ENCODE data around the gene NAXE.
"Not testable (repeated sequence)": the region's sequence is repeated elsewhere in the genome, so short reads cannot be mapped to it uniquely, and the experiment has no call there.

NAXE gene

GRCh38 chr1:156623946-156624813 lies 32.6 kb downstream of the NAXE start:
- peak in 1 of 3 experiments; percentile 45 for DNase-seq (ENCODE audit: low read depth in 3 of 3)

- DNase-seq (ENCODE audit: low read depth in 3 of 3), result no peak
Observed at GRCh38 chr1:156624814-156625435, 33.3 kb downstream of the NAXE start.

- peak in 2 of 3 experiments; percentile 45 to 56 for DNase-seq (ENCODE audit: low read depth in 3 of 3)
Observed at GRCh38 chr1:156625436-156626078, 34.0 kb downstream of the NAXE start.

GRCh38 chr1:156626079-156626438 lies 34.5 kb downstream of the NAXE start:
- DNase-seq (ENCODE audit: low read depth in 3 of 3), result no peak

GRCh38 chr1:156627313-156627880 lies 35.8 kb downstream of the NAXE start:
- no peak for DNase-seq (ENCODE audit: low read depth in 3 of 3)

- no peak for DNase-seq (ENCODE audit: low read depth in 3 of 3)
Observed at GRCh38 chr1:156629823-156630449, 38.4 kb downstream of the NAXE start.

- not testable (repeated sequence) for DNase-seq (ENCODE audit: low read depth in 3 of 3)
Observed at GRCh38 chr1:156631152-156631551, 39.6 kb downstream of the NAXE start.

- DNase-seq (ENCODE audit: low read depth in 3 of 3), result no peak
Observed at GRCh38 chr1:156632355-156632754, 40.8 kb downstream of the NAXE start.

- DNase-seq (ENCODE audit: low read depth in 3 of 3), result no peak
Observed at GRCh38 chr1:156638189-156638985, 46.8 kb downstream of the NAXE start.

GRCh38 chr1:156639601-156640101 lies 48.1 kb downstream of the NAXE start:
- no peak for DNase-seq (ENCODE audit: low read depth in 3 of 3)

GRCh38 chr1:156640842-156641706 lies 49.5 kb downstream of the NAXE start:
- DNase-seq (ENCODE audit: low read depth in 3 of 3), result no peak

GRCh38 chr1:156641761-156642264 lies 50.2 kb downstream of the NAXE start, which contains the start of gene BCAN:
BCAN (plus strand) TSS chr1:156642117; CDS start chr1:156646055, 3,938 bp downstream.
- DNase-seq (ENCODE audit: low read depth in 3 of 3), result no peak

GRCh38 chr1:156642265-156643048 lies 50.9 kb downstream of the NAXE start:
- DNase-seq (ENCODE audit: low read depth in 3 of 3), result no peak

GRCh38 chr1:156643049-156643777 lies 51.6 kb downstream of the NAXE start:
- no peak for DNase-seq (ENCODE audit: low read depth in 3 of 3)

GRCh38 chr1:156643778-156644092 lies 52.2 kb downstream of the NAXE start:
- no peak for DNase-seq (ENCODE audit: low read depth in 3 of 3)
